ENCODE measurements around the gene CDH24. TPM values are rescaled to one million over a fixed set of nuclear protein-coding genes. Genes with fewer than 3 reads are reported as not detected.

Gene CDH24
- total RNA-seq: 3.1 and 9.2 TPM in 2 replicates

GRCh38 chr14:23056956-23057756 lies at the start of gene CDH24:
Gene CDH24 (minus strand): TSS chr14:23057520. CDS start chr14:23055733, 1,787 bp downstream.

GRCh38 chr14:23104591-23105347 lies 47.4 kb upstream of the CDH24 start, which contains the start of gene CIROP:
Gene CIROP (minus strand): TSS chr14:23104989. CDS start chr14:23104920, 69 bp downstream.

GRCh38 chr14:23095196-23096108 lies 38.1 kb upstream of the CDH24 start, which contains the start of gene C14orf119:
Gene C14orf119 (plus strand): TSS chr14:23095505. CDS start chr14:23097659, 2,154 bp downstream.

GRCh38 chr14:23094666-23095195 lies 37.4 kb upstream of the CDH24 start, which contains the start of gene ACIN1:
Gene ACIN1 (minus strand): TSS chr14:23095136. CDS start chr14:23095112, 24 bp downstream.

GRCh38 chr14:23042162-23042965 lies 15.0 kb downstream of the CDH24 start, which contains the start of gene PSMB11:
Gene PSMB11 (plus strand): TSS chr14:23042212. CDS start chr14:23042226, 14 bp downstream.

GRCh38 chr14:23034498-23035302 lies 22.6 kb downstream of the CDH24 start, which contains the start of gene PSMB5:
Gene PSMB5 (minus strand): TSS chr14:23034900. CDS start chr14:23034881, 19 bp downstream.

DNA sequence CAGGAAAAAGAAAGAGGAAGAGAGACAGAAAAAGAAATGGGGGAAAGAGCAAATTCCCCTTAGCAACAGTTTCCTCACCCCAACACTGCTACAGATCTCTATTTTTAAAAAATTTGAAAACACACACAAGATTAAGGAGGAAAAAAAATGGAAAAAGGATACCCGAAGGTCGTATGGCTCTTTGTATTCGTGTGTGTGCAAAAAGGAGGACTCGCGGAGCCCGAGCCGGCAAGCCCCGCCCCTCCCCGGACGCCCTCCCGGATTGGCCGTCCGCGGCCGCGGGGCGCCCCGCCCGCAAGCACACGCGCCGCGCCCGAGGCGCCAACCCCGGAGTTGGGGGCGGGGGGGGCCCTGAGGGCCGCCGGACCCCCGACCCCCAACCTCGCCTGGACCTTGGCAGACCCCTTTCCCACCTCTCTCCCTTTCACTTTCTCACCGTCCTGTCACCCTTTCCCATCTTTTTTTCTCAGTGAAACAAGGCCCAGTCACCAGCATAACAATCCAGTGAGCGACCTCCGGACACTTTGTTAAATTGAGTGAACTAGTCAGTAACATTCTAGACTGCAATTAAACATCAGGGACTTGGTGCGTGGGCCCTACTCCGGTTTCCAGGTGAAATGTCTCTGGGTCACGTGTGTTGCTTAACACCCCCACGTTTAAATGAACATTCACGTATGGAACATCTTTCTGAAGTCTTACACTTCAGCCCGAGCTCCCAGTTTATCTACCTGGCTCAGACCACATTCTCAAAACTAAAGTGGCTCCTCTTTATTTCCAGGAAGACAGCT lies 47.2 kb downstream of the CDH24 start, which contains the start of gene C14orf93:
C14orf93 (minus strand) TSS at position 205 of the 788 bp plus-strand sequence. CDS start 11,120 bp downstream, outside the sequence.

Other genes with a start within 250 kb of the CDH24 start
- gene SLC7A7, start 242.1 kb downstream of the CDH24 start, total RNA-seq: 7.4 and 26.5 TPM in 2 replicates
- gene MRPL52, start 227.6 kb downstream of the CDH24 start, total RNA-seq: 35.5 and 42.1 TPM in 2 replicates
- 664 and 991 TPM in 2 replicates for gene MMP14, start 220.9 kb downstream of the CDH24 start, total RNA-seq
- 147 and 218 TPM in 2 replicates for gene LRP10, start 185.8 kb downstream of the CDH24 start, total RNA-seq
- 0.22 TPM in 1 of 2 replicates, not detected in the other for gene REM2, start 174.3 kb downstream of the CDH24 start, total RNA-seq
- gene RBM23, start 138.4 kb downstream of the CDH24 start, total RNA-seq: 109 and 135 TPM in 2 replicates
- 81.0 and 87.8 TPM in 2 replicates for gene PRMT5, start 128.1 kb downstream of the CDH24 start, total RNA-seq
- gene HAUS4, start 100.4 kb downstream of the CDH24 start, total RNA-seq: 19.7 and 32.2 TPM in 2 replicates
- 50.4 and 91.7 TPM in 2 replicates for gene AJUBA, start 75.0 kb downstream of the CDH24 start, total RNA-seq
- gene C14orf93, start 47.4 kb downstream of the CDH24 start, total RNA-seq: 6.2 and 6.6 TPM in 2 replicates
- 156 and 197 TPM in 2 replicates for gene PSMB5, start 22.6 kb downstream of the CDH24 start, total RNA-seq
- gene PSMB11, start 15.3 kb downstream of the CDH24 start, total RNA-seq: not detected in 2 replicates
- 73.5 and 107 TPM in 2 replicates for gene ACIN1, start 37.6 kb upstream of the CDH24 start, total RNA-seq
- 35.7 and 41.2 TPM in 2 replicates for gene C14orf119, start 38.0 kb upstream of the CDH24 start, total RNA-seq
- not detected in 2 replicates for gene CIROP, start 47.5 kb upstream of the CDH24 start, total RNA-seq
- gene CEBPE, start 61.7 kb upstream of the CDH24 start, total RNA-seq: not detected in 2 replicates
- gene SLC7A8, start 126.1 kb upstream of the CDH24 start, total RNA-seq: 1.1 TPM in 2 replicates
- gene RNF212B, start 180.4 kb upstream of the CDH24 start, total RNA-seq: not detected in 2 replicates
- 4.4 and 13.8 TPM in 2 replicates for gene HOMEZ, start 228.6 kb upstream of the CDH24 start, total RNA-seq
- 4.4 and 5.0 TPM in 2 replicates for gene PPP1R3E, start 245.3 kb upstream of the CDH24 start, total RNA-seq
- gene BCL2L2, start 249.3 kb upstream of the CDH24 start, total RNA-seq: 18.4 and 21.6 TPM in 2 replicates

All from placental pericyte (primary cell).